DOHH2 (cell line): Measurements from ENCODE around the gene SLC37A1.
A peak's percentile ranks its signal among the peaks of the same experiment; 100 is the strongest.

ENCODE experiments used
- H3F3A ChIP-seq: fragments of 200-600 bp; sonication (generic), shearing (Covaris generic); 2 replicates; pipeline ENCODE4 v1.6.0; 2016; ENCODE audit warnings: antibody characterized with exemption, mild to moderate bottlenecking; ENCODE audit not compliant: control insufficient read depth, insufficient read depth
- H3K27ac ChIP-seq: fragments of 200-600 bp; sonication (generic); 2 replicates; pipeline ENCODE4 v1.5.1; 2014; ENCODE audit warnings: low read depth, mild to moderate bottlenecking, low read length, moderate library complexity
- H3K27me3 ChIP-seq: fragments of 200-600 bp; sonication (generic); 2 replicates; pipeline ENCODE4 v1.6.1; 2014; ENCODE audit warnings: mild to moderate bottlenecking, low read length, mixed read lengths; ENCODE audit not compliant: control insufficient read depth
- H3K36me3 ChIP-seq: fragments of 200-600 bp; sonication (generic); 2 replicates; pipeline ENCODE4 v1.6.1; 2014; ENCODE audit warnings: mild to moderate bottlenecking, low read length, moderate library complexity, mixed read lengths; ENCODE audit not compliant: control insufficient read depth
- H3K4me1 ChIP-seq: fragments of 200-600 bp; sonication (generic); 2 replicates; pipeline ENCODE4 v1.6.1; 2014; ENCODE audit warnings: mild to moderate bottlenecking, low read length, mixed read lengths; ENCODE audit not compliant: control insufficient read depth
- H3K4me2 ChIP-seq: fragments of 200-600 bp; sonication (generic); 2 replicates; pipeline ENCODE4 v1.6.0; 2014; ENCODE audit warnings: mild to moderate bottlenecking, low read length, moderate library complexity
- H3K4me3 ChIP-seq: fragments of 200-600 bp; sonication (generic); 2 replicates; pipeline ENCODE4 v1.5.1; 2014; ENCODE audit warnings: mild to moderate bottlenecking, low read length, mixed read lengths
- H3K79me2 ChIP-seq: fragments of 200-600 bp; sonication (generic); 2 replicates; pipeline ENCODE4 v1.6.1; 2014; ENCODE audit warnings: mild to moderate bottlenecking, low read length, mixed read lengths; ENCODE audit not compliant: control insufficient read depth
- H3K9me2 ChIP-seq: fragments of 200-600 bp; sonication (generic); replicated peaks from 2 replicates; pipeline ENCODE4 v1.6.1; 2014; ENCODE audit warnings: mild to moderate bottlenecking, low read length, mixed read lengths; ENCODE audit not compliant: control insufficient read depth
- H3K9me3 ChIP-seq: fragments of 200-600 bp; sonication (generic); 2 replicates; pipeline ENCODE4 v1.6.1; 2014; ENCODE audit warnings: antibody characterized with exemption, low read length, mixed read lengths; ENCODE audit not compliant: control insufficient read depth, insufficient read depth
- H4K20me1 ChIP-seq: fragments of 200-600 bp; sonication (generic); 2 replicates; pipeline ENCODE4 v1.6.0; 2014; ENCODE audit warnings: low read depth, mild to moderate bottlenecking, antibody characterized with exemption, low read length, moderate library complexity; ENCODE audit not compliant: control insufficient read depth, insufficient read depth
- EZH2phosphoT487 ChIP-seq: fragments of 200-600 bp; sonication (generic); IDR thresholded peaks from 2 replicates; pipeline ENCODE4 v1.6.1; 2017; ENCODE audit warnings: borderline replicate concordance, mild to moderate bottlenecking, antibody characterized with exemption, low read length, moderate library complexity, mixed read lengths
- TF ChIP-seq, protein P1 (sequence below): fragments of 200-600 bp; sonication (generic); IDR thresholded peaks from one replicate; pipeline ENCODE4 v1.5.1; 2014; ENCODE audit warnings: antibody characterized with exemption, mild to moderate bottlenecking, low read depth, low read length; ENCODE audit not compliant: poor library complexity, severe bottlenecking

Gene SLC37A1

GRCh38 chr21:42554251-42554961 is 40.8 kb downstream of the SLC37A1 start:
- no peaks in the 10 kb centered on the region for H3K9me2 ChIP-seq
- H3K27me3 ChIP-seq: no peaks in the 10 kb centered on the region
- H3K4me3 ChIP-seq: no peak overlapping the region
- no peak overlapping the region for H3K27ac ChIP-seq
- TF ChIP-seq EZH2phosphoT487: no peak
- TF ChIP-seq, protein P1, sequence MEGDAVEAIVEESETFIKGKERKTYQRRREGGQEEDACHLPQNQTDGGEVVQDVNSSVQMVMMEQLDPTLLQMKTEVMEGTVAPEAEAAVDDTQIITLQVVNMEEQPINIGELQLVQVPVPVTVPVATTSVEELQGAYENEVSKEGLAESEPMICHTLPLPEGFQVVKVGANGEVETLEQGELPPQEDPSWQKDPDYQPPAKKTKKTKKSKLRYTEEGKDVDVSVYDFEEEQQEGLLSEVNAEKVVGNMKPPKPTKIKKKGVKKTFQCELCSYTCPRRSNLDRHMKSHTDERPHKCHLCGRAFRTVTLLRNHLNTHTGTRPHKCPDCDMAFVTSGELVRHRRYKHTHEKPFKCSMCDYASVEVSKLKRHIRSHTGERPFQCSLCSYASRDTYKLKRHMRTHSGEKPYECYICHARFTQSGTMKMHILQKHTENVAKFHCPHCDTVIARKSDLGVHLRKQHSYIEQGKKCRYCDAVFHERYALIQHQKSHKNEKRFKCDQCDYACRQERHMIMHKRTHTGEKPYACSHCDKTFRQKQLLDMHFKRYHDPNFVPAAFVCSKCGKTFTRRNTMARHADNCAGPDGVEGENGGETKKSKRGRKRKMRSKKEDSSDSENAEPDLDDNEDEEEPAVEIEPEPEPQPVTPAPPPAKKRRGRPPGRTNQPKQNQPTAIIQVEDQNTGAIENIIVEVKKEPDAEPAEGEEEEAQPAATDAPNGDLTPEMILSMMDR: no peak
- H3K4me2 ChIP-seq: no peak overlapping the region
- H4K20me1 ChIP-seq: no peaks in the 10 kb centered on the region
- H3K36me3 ChIP-seq: peaks cover 41% of the 10 kb centered on the region
- H3F3A ChIP-seq: peaks cover 17% of the 10 kb centered on the region
- H3K79me2 ChIP-seq: peaks cover 17% of the 10 kb centered on the region
- peaks cover 66% of the 10 kb centered on the region for H3K4me1 ChIP-seq
- H3K9me3 ChIP-seq: no peaks in the 10 kb centered on the region

DNA sequence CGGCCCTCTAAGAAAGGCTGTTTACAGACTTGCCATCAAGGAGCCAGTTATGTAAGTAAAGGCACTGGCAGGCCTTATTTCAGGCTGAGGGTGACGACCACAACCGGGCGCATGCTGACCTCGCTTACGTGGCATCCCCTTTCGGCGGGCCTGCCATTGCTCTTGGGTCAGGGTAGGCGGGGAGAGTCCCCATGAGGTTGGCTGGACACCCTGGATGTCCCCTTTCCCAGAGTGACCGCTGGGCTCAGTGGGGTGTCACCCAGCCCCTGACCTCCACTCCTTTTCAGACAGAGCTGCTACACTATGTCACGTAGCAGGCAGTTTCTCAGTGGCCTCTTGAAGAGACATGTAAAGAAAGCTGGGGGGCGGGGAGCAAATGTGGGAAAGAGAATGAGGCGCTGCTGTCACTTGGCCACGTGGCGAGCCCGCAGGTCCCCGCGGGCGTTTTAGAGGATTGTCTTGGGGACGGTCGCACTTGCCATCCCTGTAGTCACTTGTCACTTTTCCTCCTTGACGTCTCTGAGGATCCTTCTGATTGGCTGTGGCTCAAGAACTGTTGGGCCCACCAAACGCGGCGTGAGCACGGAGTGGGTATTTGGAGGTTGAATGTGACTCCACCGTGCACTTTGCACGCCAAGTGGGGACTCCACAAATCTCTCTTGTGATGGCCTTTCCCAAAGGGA is 42.2 kb downstream of the SLC37A1 start:
- Histone ChIP-seq H3K27ac (no peak overlapping the region), H4K20me1 (no peaks in the 10 kb centered on the region)

DNA sequence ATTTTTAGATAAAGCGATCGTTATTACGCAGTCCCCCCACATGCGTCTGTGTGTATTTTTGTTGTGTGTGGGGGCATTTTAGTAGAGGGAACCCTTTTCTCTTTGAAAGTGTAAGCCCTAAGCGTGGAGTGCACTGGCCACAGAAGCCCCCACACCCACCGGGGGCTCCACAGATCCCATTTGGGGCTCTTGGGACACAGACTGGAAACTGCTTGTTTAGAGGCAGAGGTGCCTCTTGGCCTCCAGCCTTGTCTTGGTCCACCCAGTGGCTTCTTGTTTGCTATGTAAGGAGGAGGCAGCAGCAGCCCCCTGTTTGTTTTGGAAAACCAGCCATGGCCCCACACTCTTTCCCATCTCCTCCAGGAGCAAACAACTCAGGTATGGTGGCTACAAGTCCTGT is 42.8 kb downstream of the SLC37A1 start:
- TF ChIP-seq EZH2phosphoT487: no peak
- TF ChIP-seq, protein P1: no peak
- Histone ChIP-seq H4K20me1 (no peaks in the 10 kb centered on the region), H3K4me3 (peak overlapping the region; percentile 51), H3K27ac (peak overlapping the region; percentile 60), H3K27me3 (no peaks in the 10 kb centered on the region), H3K9me2 (no peaks in the 10 kb centered on the region), H3K36me3 (peaks cover 55% of the 10 kb centered on the region), H3K4me2 (peak overlapping the region; percentile 96), H3F3A (peaks cover 20% of the 10 kb centered on the region), H3K4me1 (peaks cover 86% of the 10 kb centered on the region), H3K9me3 (no peaks in the 10 kb centered on the region), H3K79me2 (peaks cover 37% of the 10 kb centered on the region)

More for the DNA sequence above, 42.2 kb downstream of the SLC37A1 start:
- H3K27me3 ChIP-seq: no peaks in the 10 kb centered on the region
- peaks cover 32% of the 10 kb centered on the region for H3K79me2 ChIP-seq
- peaks cover 17% of the 10 kb centered on the region for H3F3A ChIP-seq
- peaks cover 50% of the 10 kb centered on the region for H3K36me3 ChIP-seq
- H3K4me2 ChIP-seq: peak overlapping the region; percentile 96
- no peaks in the 10 kb centered on the region for H3K9me3 ChIP-seq
- no peak overlapping the region for H3K4me3 ChIP-seq
- no peaks in the 10 kb centered on the region for H3K9me2 ChIP-seq
- peaks cover 81% of the 10 kb centered on the region for H3K4me1 ChIP-seq
- TF ChIP-seq, protein P1: no peak
- TF ChIP-seq EZH2phosphoT487: no peak
